K562 (cell line): ENCODE measurements around the gene KCTD8. TPM values are rescaled to one million over a fixed set of nuclear protein-coding genes. Genes with fewer than 3 reads are reported as not detected.

ENCODE experiments used
- ATAC-seq: fragments of 200-7000 bp; cut with Tn5 transposase; 3 replicates; pipeline ENCODE4 v1.9.1; 2020; ENCODE audit warnings: moderate library complexity
- BruUV-seq: library from RNA; stranded (reverse); fragments of 400-500 nt; replicated peaks from 2 replicates; lab custom pipeline; 2021; lab: Mats Ljungman, UMichigan
- CTCF ChIA-PET: fragments of 300-600 bp; formaldehyde crosslinking; extraction: SDS; loops from one replicate; lab custom pipeline; 2021; ENCODE audit warnings: low intra/inter-chr PET ratio; lab: Yijun Ruan, JAX
- POLR2A ChIA-PET: fragments of 300-600, 350-650 bp; sonication (Branson Sonifier 250); formaldehyde crosslinking; extraction: SDS; loops from one replicate; lab custom pipeline; 2021; ENCODE audit warnings: antibody characterized with exemption, inconsistent platforms; lab: Yijun Ruan, JAX
- DNase-seq, 4 experiments: peaks; one replicate each; pipeline versions ENCODE4 v3.0.0 to v3.0.0-alpha.2; 2011 to 2018; ENCODE audit warnings: low spot score in 3 of 4, mixed read lengths in 3 of 4; ENCODE audit errors: extremely low read depth in 1 of 4
- FAIRE-seq: peaks from 2 replicates; lab custom pipeline; 2011; peaks lifted over from hg19 to GRCh38; lab: Jason Lieb, UNC
- H2AFZ ChIP-seq: 2 replicates; pipeline ENCODE4 v1.6.0; 2011; ENCODE audit warnings: low read depth, low read length, control low read depth, inconsistent platforms
- H3K27ac ChIP-seq: fragments of 200-600 bp; 3 replicates; pipeline ENCODE4 v1.8.0; 2011; ENCODE audit warnings: low read depth, mild to moderate bottlenecking, control low read depth, inconsistent platforms, low read length, moderate library complexity, mixed read lengths; ENCODE audit errors: extremely low read depth
- H3K27me3 ChIP-seq, 2 experiments: fragments of 300-600 bp in 1 of 2; 2 replicates in 1 of 2; 3 replicates in 1 of 2; pipeline versions ENCODE4 v1.6.0 to v1.8.0; 2011; ENCODE audit warnings: inconsistent platforms in 2 of 2, low read length in 2 of 2, mild to moderate bottlenecking in 1 of 2, mixed read lengths in 1 of 2, moderate library complexity in 1 of 2; ENCODE audit not compliant: control insufficient read depth in 2 of 2, insufficient read depth in 2 of 2
- H3K36me3 ChIP-seq: fragments of 300-600 bp; 3 replicates; pipeline ENCODE4 v1.8.0; 2011; ENCODE audit warnings: mild to moderate bottlenecking, low read length, inconsistent platforms; ENCODE audit not compliant: control insufficient read depth, insufficient read depth
- H3K4me1 ChIP-seq, 2 experiments: fragments of 200-600 bp in 1 of 2; replicated peaks in 1 of 2; 2 replicates in 1 of 2; 3 replicates in 1 of 2; pipeline versions ENCODE4 v1.5.1 to v1.8.0; 2011; ENCODE audit warnings: inconsistent platforms in 2 of 2, low read length in 2 of 2, mild to moderate bottlenecking in 1 of 2, mixed read lengths in 1 of 2, moderate library complexity in 1 of 2; ENCODE audit not compliant: control insufficient read depth in 2 of 2, insufficient read depth in 2 of 2
- H3K4me2 ChIP-seq: 2 replicates; pipeline ENCODE4 v1.6.1; 2011; ENCODE audit warnings: low read length, control low read depth, inconsistent platforms, mixed read lengths; ENCODE audit not compliant: insufficient read depth
- H3K4me3 ChIP-seq: fragments of 200-600 bp; sonication (generic), shearing (Covaris generic); 2 replicates; pipeline ENCODE4 v1.5.1; 2016; ENCODE audit warnings: control low read depth, inconsistent platforms
- H3K79me2 ChIP-seq: fragments of 200-600 bp; 3 replicates; pipeline ENCODE4 v1.8.0; 2011; ENCODE audit warnings: low read length, inconsistent platforms; ENCODE audit not compliant: control insufficient read depth, insufficient read depth
- H3K9ac ChIP-seq, 2 experiments: 2 replicates each; pipeline versions ENCODE4 v1.6.0 to v1.6.1; 2011; ENCODE audit warnings: low read depth in 2 of 2, low read length in 2 of 2, control low read depth in 1 of 2, inconsistent platforms in 1 of 2, mild to moderate bottlenecking in 1 of 2, mixed read lengths in 1 of 2; ENCODE audit not compliant: insufficient read depth in 1 of 2
- H3K9me1 ChIP-seq: one replicate; pipeline ENCODE4 v1.6.0; 2011; ENCODE audit warnings: inconsistent platforms, mild to moderate bottlenecking, low read length, moderate library complexity; ENCODE audit not compliant: control insufficient read depth, insufficient read depth
- H3K9me3 ChIP-seq: replicated peaks from 2 replicates; pipeline ENCODE4 v1.5.1; 2011; ENCODE audit warnings: low read depth, low read length, inconsistent platforms; ENCODE audit not compliant: control insufficient read depth, insufficient read depth
- H4K20me1 ChIP-seq: replicated peaks from 2 replicates; pipeline ENCODE4 v1.6.1; 2011; ENCODE audit warnings: low read length, inconsistent platforms, mixed read lengths; ENCODE audit not compliant: control insufficient read depth, insufficient read depth
- DEAF1 ChIP-seq: fragments of 450-650 bp; formaldehyde crosslinking; IDR thresholded peaks from 2 replicates; pipeline ENCODE4 v1.4.0; 2020; ENCODE audit warnings: mild to moderate bottlenecking, moderate library complexity
- WGBS: fragments of 100-300 bp; shearing (Covaris generic); methylation state at CpG from one replicate; pipeline ENCODE4 v1.1.6; 2016; ENCODE audit warnings: low coverage, mixed read lengths; ENCODE audit not compliant: insufficient coverage; ENCODE audit errors: missing lambda C conversion rate; 5-methylcytosine and 5-hydroxymethylcytosine counted together
- in situ Hi-C: fragments of 300-500 bp; cut with MboI; formaldehyde crosslinking; loops from 4 replicates; pipeline ENCODE4 v1.15.0; 2018; ENCODE audit warnings: inconsistent platforms, mixed read lengths
- intact Hi-C: fragments of 100-400 bp; cut with micrococcal nuclease; formaldehyde crosslinking; loops from 2 replicates; pipeline ENCODE4 v1.14.2; 2022
- polyA plus RNA-seq, 8 experiments: library from polyadenylated mRNA; depleted of rRNA in 4 of 8; stranded (reverse) in 5 of 8; unstranded in 3 of 8; fragments of >200 nt; fragmentation: Nextera tagmentation in 2 of 8; fragmentation: Illumina TruSeq in 1 of 8; extraction: Ambion mirVana in 2 of 8; extraction: Trizol in 1 of 8; gene quantifications; 2 replicates each; pipeline versions ENCODE4 v1.2.1 to v1.2.3, GENCODE V29; 2011 to 2014; ENCODE audit warnings: inconsistent platforms in 1 of 8, missing spikeins in 1 of 8
- total RNA-seq, 7 experiments: library from RNA; depleted of rRNA in 6 of 7; stranded (reverse); fragments of >200 nt in 6 of 7; fragmentation: Illumina TruSeq in 2 of 7; extraction: Trizol in 2 of 7; gene quantifications; 2 replicates each; pipeline versions ENCODE4 v1.2.1 to v1.2.3, GENCODE V29; 2011 to 2021; ENCODE audit warnings: low replicate concordance in 1 of 7
- TF ChIP-seq, protein P1 (sequence below): sonication (generic); formaldehyde crosslinking; IDR thresholded peaks from 2 replicates; pipeline ENCODE4 v1.8.0; 2023; ENCODE audit warnings: missing genetic modification reagents, mild to moderate bottlenecking, borderline replicate concordance

Gene KCTD8
- total and polyA plus RNA-seq, 9 of the 15 experiments (the other 6 are each of a cell fraction or from before 2014, with no cell fraction given): not detected

DNA sequence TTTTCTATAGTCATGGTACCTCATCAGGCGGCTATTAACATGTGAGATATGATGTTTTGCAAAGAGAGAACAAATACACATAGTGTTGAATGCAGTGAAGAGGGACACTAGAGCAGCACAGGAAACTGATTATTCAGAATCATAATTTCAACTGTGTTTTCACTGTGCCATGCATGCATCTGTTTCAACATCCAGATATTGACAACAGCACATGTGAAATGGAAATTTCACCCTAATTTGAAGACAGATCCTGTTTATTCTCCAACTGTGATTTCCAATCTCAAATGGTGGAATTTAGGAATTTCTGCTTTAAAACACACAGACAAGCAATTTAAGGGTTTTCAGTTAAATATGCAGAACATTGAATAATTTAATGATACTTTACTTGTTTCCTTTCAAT, 288.6 kb downstream of the KCTD8 start:
- no peaks in the 10 kb centered on the region for H3K9me1 ChIP-seq
- H3K9ac ChIP-seq: no peak overlapping the region
- 0% methylated on average over 1 of the region's 1 CpG for WGBS
- no peaks in the 10 kb centered on the region for H3K9me3 ChIP-seq
- no peak overlapping the region for H3K27ac ChIP-seq
- DNase-seq (no peak), FAIRE-seq (no peak)
- POLR2A ChIA-PET: no interaction called here
- H3K4me2 ChIP-seq: no peak overlapping the region
- CTCF ChIA-PET: no interaction called here
- no TSS peak for BruUV-seq
- H3K79me2 ChIP-seq: no peaks in the 10 kb centered on the region
- intact Hi-C loops: no loop called here
- TF ChIP-seq, protein P1, sequence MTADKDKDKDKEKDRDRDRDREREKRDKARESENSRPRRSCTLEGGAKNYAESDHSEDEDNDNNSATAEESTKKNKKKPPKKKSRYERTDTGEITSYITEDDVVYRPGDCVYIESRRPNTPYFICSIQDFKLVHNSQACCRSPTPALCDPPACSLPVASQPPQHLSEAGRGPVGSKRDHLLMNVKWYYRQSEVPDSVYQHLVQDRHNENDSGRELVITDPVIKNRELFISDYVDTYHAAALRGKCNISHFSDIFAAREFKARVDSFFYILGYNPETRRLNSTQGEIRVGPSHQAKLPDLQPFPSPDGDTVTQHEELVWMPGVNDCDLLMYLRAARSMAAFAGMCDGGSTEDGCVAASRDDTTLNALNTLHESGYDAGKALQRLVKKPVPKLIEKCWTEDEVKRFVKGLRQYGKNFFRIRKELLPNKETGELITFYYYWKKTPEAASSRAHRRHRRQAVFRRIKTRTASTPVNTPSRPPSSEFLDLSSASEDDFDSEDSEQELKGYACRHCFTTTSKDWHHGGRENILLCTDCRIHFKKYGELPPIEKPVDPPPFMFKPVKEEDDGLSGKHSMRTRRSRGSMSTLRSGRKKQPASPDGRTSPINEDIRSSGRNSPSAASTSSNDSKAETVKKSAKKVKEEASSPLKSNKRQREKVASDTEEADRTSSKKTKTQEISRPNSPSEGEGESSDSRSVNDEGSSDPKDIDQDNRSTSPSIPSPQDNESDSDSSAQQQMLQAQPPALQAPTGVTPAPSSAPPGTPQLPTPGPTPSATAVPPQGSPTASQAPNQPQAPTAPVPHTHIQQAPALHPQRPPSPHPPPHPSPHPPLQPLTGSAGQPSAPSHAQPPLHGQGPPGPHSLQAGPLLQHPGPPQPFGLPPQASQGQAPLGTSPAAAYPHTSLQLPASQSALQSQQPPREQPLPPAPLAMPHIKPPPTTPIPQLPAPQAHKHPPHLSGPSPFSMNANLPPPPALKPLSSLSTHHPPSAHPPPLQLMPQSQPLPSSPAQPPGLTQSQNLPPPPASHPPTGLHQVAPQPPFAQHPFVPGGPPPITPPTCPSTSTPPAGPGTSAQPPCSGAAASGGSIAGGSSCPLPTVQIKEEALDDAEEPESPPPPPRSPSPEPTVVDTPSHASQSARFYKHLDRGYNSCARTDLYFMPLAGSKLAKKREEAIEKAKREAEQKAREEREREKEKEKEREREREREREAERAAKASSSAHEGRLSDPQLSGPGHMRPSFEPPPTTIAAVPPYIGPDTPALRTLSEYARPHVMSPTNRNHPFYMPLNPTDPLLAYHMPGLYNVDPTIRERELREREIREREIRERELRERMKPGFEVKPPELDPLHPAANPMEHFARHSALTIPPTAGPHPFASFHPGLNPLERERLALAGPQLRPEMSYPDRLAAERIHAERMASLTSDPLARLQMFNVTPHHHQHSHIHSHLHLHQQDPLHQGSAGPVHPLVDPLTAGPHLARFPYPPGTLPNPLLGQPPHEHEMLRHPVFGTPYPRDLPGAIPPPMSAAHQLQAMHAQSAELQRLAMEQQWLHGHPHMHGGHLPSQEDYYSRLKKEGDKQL (CRISPR knock-in tag): no peak
- TF ChIP-seq DEAF1 (CRISPR knock-in tag): no peak
- TF ChIP-seq, all 486 proteins: peak for 0
- Histone ChIP-seq H3K27me3 (no peaks in the 10 kb centered on the region), H3K4me3 (no peak overlapping the region), H3K36me3 (no peaks in the 10 kb centered on the region), H2AFZ (no peak overlapping the region), H3K4me1 (no peaks in the 10 kb centered on the region), H4K20me1 (no peaks in the 10 kb centered on the region)
- in situ Hi-C loops: no loop called here
- no peak for ATAC-seq
